HG02610 (cell line): ENCODE results near the gene TCF7L2.

Experiments used
- ATAC-seq: cut with Tn5 transposase; IDR thresholded peaks from one replicate; pipeline ENCODE4 v1.9.1; 2021; ENCODE audit warnings: mild to moderate bottlenecking, moderate library complexity; ENCODE audit not compliant: unreplicated experiment

Gene TCF7L2

DNA sequence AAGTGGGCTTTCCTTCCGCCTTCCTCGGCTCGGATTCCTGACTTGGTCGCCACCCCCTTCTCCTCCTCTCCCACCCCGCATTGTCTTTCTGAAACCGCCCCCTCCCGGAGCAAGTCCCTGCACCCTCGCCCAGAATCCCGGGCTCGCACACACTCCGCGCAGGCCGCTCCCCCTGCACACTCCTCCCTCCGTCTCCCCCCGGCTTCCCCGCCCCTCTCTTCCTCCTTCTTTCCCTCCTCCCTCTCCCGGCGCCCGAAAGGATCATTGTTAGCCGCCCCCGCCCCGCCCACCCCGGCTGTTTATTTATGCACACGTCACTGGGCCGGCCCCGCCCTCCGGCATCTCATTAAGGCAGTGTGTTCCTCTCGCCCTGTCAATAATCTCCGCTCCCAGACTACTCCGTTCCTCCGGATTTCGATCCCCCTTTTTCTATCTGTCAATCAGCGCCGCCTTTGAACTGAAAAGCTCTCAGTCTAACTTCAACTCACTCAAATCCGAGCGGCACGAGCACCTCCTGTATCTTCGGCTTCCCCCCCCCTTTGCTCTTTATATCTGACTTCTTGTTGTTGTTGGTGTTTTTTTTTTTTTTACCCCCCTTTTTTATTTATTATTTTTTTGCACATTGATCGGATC is at the start of gene TCF7L2:
Gene TCF7L2, plus strand, starts transcription at position 373 of the 633 bp plus-strand sequence. CDS start 510 bp downstream, outside the sequence.
- peak; percentile 66 for ATAC-seq

DNA sequence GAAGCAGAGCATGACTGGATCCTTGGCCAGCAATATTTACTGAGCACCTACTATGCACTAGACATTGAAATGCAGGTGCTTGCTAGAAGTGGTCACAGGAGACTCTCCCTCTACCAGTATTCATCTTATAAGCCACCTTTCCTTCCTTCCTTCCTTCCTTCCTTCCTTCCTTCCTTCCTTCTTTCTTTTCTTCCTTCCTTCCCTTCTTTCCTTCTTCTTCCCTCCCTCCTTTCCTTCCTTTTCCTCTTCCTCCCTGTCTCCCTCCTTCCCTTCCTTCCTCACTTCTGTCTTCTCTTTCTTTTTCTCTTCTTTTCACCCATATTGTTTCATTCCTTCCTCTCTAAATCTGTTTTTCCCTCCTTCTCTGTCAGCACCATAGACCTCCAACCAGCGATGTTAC is 47.3 kb upstream of the TCF7L2 start:
- no peak for ATAC-seq

DNA sequence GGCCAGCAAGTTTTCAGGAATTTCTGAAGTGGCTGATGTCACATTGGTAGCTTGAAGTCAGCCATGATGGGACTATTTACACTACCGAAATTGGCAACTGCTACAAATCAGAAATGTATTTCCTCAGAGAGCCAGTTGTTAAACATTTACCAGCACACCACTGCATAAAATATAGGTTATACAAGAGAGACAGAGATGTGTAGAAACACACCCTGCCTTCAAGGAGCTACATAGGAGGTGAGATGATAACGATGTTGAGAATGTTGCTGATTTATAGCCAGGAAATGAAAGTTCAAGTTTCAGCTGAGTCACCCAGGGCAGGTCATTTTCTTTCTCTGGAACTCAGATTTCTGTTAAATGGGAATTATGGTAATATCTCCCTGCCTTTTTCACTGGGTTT is 46.0 kb upstream of the TCF7L2 start:
- ATAC-seq = no peak

DNA sequence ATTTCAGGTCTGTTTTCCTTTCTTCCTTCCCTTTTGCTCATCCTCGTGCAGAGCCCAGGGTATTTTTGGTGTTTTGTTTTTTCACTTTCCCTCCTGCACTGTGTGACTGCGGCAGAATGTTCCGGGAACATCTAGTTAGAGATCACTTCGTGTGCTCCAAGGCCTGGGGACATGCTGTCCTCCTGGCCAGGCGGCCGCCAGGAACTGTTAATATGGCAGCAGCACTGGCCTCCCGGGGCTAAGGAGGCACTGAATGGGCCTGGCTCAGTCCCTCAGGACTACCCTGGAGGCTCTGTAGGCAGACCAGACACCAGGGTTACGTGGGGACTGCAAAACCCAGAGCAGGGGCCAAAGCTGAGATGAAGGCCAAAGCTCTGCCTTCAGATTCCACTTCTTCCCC is 43.1 kb upstream of the TCF7L2 start:
- no peak for ATAC-seq

DNA sequence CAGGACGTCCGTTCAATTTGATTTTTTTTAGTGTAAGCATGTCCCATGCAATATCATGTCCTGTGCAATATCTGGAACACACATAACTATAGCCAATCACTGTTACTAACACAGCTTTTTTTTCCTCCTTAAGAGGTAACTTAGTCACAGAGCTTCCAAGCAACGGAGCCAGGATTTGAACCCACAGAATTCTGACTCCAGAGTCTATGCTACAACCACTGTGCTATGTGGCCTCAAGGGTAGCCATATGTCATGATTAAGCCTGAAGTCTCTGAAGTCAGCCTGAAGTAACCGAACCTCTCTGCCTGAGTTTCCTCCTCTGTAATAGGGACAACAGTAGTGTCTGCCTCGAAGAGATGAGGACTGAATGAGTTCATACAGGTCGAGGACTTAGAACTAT is 42.2 kb upstream of the TCF7L2 start:
- no peak for ATAC-seq

DNA sequence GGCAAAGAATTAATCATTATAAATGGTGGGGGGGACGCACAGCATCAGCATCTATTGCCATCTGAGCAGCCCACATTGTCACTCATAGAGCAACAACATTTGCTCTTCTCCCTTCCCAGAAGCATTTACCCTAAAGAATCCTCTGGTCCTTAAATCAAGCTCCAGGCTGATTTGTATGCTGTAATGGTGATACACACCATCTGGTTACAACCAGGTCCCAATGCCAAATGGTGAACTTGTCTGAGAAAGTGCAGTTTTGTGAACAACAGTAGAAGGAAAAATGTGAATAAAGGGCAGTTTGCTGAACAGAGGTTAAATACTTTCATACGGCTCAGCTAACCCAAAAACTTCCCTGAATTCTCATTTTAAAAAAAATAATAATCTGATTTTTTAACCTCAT is 38.8 kb upstream of the TCF7L2 start:
- ATAC-seq = no peak

DNA sequence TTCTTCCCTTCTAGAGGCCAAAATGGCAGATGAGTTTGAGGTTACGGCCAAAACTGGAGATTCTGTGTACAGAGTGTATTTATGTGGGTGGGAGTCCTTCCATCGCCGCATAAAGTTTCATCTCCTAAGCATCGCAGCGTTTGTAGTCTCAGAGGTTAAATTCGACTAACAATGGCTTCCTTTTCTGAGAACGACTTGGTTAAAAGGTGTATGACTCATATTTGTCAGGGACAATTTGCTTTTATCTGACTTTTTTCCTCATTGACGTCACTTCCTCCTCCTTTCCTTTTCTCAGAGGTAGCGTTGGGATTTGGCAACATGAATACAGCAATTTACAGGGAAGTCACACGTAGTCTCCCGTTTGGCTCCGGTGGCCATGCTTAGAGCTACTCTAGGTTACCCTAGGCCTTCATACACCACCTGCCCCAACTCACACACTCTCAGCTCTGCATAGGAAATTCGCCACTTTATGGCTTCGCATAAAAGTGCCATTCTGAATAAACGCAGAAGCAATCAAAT is 37.6 kb upstream of the TCF7L2 start:
- ATAC-seq = no peak

DNA sequence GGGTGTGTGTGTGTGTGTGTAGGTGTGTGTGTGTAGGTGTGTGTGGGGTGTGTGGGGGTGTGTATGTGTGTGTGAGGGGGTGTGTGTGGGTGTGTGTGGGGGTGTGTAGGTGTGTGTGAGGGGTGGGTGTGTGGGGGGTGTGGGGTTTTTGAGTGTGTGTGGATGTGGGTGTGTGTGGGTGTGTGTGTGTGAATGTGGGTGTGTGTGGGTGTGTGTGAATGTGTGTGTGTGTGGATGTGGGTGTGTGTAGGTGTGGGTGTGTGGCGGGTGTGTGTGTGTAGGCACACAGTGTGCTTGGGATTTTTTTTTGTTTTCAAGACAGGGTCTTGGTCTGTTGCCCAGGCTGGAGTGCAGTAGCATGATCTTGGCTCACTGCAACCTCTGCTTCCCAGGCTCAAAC is 36.8 kb upstream of the TCF7L2 start:
- ATAC-seq = no peak

DNA sequence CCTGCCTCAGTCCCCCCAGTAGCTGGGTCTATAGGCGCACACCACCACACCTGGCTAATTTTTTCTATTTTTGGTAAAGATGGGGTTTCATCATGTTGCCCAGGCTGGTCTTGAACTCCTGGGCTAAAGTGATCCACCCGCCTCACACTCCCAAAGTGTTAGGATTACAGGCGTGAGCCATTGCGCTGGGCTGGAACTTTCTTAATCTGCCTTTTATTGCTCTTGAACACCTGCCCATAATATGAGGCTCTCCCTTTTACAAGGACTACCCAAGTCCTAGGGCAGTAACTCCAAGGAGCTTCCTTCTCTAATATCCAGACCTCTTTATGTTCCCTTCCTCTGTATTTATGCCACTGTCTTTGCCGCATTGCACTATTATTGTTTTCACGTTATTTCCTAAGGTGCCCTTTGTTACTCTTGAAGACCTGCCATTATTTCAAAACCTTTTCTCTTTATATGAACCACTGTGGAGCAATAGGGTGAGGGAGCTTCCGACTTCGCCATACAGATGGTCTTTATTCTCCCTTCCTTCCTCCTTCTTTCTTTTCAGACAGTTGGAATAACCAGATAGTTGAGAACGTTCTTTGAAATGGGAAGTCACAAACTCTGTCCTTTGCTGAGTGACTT is 36.3 kb upstream of the TCF7L2 start:
- ATAC-seq = no peak

DNA sequence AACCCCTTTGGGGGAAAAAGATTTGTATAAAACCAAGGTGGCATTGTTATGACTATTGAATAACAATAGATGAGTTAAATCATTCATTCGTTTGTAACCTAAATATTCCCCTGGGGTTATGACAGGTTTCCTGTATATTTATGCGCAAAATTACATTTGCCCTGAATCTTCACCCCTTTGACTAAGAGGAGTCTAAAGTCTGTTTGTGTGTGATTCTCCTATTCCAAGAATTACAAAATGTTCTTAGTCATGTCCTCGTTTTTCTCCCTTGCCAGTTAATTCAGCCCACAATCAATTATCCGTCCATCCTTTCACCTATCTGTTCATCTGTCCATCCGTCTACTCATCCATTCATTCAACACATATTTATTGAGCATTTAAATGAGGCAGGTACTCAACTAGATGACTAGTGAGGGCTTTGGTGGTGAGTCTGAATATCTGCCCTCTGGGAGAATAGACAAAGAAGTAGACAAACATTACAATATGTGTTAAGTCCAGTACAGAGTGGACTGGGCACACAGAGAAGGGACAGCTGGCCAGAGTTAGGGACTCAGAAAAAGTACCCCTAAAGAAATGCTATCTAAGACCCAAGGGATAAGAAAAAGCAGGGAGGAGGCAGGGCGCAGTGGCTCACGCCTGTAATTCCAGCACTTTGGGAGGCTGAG is 35.6 kb upstream of the TCF7L2 start:
- ATAC-seq = no peak

DNA sequence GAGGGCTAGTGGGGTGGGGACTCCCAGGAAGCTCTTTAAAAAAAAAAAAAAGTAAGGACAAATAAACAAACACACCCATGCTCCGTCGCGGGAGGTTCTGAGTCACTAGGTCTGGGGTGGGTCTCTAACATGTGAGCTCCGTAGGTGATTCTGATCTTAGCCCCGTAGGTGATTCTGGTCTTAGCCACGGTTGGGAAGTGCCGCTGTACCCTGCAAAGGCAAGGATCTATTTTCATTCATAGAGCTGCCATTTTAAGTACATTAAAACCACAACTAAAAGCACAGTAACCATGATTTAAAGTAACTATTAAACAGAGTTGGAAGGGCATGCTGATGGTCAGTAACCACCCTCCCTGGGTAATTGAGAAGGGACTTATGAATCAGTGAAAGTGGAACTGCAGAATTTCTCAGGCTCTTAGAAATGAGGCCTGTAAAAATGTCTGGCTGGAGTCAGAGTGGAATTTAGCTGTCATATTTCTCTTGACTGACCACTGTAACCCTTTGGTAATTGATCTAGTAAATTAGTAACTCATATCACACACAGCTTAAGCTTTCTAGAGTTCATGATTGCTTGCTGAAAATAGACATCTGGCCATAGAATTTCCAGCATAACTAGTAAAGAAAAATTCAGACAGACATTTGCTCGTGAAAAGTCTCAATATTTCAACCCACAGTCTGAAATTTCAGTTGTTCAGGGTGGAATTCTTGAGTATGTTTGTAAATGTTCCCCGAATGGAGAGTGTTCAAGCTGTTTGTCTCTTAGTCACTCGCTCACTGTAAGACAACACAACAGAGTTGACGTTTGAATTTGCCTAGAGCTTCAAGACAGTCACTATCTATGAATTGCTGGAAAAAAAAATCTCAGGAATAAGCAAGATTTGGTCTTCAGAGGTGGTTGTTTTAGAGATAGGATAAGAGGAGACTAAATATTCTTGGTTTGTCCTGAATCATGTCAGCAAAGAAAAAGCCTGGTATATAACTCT is 34.2 kb upstream of the TCF7L2 start:
- no peak for ATAC-seq

DNA sequence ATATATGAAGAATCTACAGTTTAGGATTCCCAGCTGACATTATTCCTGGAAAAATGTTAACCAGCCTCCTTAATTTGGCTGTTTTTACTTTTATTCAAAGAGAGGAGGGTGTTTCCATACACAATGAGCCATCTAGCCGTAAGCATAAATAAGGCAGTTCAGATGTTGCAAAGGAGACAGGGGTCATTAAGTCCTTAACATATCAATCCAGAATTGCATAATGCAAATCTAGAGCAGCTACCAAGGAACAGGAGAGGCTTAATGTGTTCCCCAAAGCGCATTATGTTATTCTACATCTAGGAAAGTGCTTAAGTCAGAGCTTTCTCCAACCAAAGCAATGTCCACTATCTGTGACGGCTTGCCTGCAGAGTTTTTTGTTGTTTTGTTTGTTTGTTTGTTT is 32.4 kb upstream of the TCF7L2 start:
- no peak for ATAC-seq

DNA sequence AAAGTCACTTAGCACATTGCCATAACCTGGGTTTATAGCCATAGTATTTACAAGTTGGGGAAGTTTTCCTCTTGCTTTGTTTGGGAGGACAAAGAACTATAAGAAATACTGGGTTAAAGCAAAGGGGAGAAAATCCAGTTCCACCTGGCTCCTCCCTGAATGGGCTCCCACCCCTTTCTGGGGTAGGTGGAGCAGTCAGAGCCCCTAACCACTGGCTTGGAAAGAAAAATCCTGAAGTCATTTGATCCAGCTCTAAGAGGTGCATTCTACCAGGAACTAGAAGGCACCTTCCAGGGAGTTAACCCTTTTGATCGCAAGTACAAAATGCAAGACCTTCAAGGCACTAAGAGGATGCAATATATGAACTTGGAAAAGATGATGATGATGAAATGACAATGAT is 31.3 kb upstream of the TCF7L2 start:
- no peak for ATAC-seq

DNA sequence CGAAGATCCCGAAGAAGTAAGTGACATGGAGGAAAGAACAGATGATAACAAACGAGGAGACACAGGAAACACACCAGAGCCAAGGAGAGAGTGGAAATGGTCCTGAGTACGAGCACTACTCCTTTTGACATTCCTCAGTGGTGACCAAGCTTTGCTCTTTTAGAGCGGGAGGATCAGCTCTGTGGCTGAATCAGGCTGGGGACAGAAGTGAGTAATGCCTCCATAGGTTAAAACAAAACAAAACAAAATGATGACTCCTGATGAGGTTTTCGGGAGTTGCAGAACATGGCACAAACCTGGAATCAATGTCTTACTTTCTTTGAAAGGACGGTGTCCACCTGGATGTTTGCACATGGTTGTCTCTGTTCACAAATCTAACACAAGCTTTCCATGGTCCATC is 30.3 kb upstream of the TCF7L2 start:
- ATAC-seq = no peak

DNA sequence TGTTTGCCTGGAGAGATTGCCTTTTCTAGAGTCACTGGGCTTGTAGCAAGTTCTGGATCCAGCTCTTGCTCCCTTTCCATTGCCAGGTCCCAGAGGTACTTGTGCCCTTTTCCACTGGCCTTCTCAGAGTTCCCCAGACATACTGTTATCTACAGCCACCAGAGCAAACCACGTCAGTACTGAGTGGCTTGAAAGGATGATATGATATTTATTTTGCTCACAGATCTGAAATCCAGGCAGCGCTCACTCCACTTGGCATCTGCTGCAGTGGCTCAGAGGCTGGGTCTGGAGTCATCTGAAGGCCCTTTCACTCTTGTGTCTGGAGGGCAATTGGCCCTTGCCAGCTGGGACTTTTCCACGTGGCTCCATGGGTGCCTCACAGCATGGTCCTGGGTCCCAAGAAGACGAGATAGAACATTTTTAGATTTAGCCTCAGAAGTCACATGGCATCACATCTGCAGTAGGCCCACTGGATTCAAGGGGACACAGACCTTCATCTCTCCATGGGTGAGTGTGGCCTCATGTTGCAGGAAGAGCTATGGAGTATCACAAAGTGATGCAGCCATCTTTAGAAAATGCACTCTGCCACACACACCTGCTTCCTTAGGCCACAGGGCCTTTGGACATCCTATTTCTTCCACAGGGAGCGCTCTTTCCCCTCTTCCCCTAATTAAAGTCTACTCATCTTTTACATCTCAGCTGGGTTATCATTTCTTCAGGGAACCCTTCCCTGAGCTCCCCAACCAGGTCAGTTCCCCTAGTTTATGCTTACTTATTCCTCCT is 22.9 kb upstream of the TCF7L2 start:
- ATAC-seq = no peak

DNA sequence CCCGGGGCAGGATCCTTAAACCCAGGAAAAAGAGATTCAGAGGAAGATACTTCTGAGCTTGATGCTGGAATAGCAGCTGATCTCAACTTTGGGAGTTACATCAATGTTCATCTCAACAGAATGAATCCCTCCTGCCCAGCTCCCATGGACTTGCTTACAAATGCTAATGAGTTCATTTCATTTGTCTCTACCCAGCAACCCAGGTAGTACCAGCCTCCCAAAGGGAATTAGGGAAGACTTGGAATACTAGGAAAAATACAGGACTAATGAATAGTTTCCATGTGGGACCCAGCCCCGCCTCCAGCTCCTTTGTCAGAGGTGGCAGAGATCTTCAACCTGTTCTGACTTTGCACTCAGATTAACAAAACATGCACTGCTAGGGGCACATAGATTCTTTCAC is 22.1 kb upstream of the TCF7L2 start:
- ATAC-seq = no peak

DNA sequence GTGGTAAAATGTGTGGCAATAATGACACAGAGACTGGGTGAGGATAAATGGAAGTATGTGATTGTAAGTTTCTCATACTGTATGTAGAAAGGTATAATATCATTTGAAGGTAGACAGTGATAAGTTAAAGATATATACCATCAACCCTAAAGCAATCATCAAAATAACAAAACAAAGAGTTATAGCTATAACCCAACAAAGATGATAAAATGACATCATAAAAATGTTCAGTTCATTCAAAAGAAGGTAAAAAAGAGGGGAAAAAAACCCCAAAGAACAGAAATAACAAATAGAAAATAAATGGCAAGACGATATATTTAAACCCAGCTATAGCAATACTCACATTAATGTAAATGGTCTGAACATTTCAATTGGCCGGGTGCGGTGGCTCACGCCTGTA is 17.4 kb upstream of the TCF7L2 start:
- no peak for ATAC-seq

DNA sequence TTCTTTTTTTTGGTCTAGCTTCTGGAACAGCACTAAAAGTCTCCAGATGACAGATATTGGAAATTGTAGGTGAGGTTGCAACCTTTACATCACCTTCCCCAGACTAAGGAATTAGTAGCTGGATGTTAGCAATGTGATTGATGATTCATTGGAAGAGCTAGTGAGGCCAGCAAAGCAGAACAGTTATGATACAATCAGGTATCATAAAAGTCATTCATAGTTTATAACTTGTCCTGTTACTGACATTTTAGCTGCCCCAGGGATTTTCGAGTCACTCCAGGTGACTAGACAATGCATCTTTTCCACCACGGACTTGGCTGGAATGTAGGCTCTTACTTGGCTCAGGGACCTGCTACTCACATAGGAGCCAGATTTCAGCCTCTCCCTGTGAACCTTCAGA is 15.9 kb upstream of the TCF7L2 start:
- no peak for ATAC-seq

DNA sequence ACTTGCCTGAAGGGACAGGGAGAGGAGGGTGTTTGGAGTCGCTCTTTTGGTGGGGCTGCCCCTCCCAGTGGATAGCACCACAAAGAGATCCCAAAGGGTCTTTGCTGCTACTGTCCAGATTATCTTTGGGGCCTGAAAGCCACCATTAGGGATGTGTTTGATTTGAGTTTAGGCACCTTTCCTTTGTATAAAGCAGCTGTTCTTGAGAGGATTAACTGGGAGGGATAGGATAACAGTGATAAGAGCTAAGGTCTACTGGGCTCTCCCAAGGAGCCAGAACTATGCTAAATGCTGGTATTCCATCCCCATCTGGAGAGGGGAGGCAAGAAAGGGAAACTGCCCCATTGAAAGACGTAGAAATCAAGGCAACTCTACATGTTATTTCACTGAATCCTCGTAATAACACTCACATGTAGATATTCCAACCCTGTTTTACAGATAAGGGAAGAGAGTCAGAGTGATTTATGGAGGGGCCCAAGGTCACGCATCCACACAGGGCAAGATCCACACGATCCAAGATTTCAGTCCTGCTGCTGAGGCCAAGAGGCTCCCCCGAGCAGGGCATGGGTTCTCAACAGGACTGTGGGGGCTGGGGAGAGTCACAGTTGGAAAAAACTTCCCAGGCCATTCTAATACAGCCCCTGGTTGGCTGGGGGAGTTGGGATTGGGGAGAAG is 11.1 kb upstream of the TCF7L2 start:
- ATAC-seq = no peak

DNA sequence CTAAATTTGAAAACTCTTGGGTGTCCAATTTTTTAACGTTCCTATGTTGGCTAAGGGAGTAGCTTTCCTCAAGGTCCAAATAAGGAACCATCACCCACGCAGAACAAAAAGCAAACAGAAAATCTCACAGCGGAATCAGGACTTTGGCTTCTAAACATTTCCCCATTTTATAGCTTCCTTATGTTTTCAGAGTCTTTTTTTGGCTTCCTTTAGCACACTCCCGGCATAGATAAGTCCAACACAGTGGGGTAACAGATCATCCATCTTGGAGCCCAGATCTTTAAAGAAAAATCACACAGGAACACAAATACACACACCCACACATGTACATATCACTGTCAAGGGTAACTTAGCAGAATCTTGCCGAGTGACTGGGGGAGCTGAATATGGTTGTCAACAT is 4.2 kb upstream of the TCF7L2 start:
- ATAC-seq = no peak
